ENCODE measurements around the gene PTX4. TPM values are rescaled to one million over a fixed set of nuclear protein-coding genes. Genes with fewer than 3 reads are reported as not detected.
A peak's percentile ranks its signal among the peaks of the same experiment; 100 is the strongest.

The PTX4 gene
- total and polyA plus RNA-seq, 5 donors from 2014 or later = not detected

- Histone ChIP-seq H3K27ac (ENCODE audit: insufficient read depth, low read length, poor library complexity, severe bottlenecking) (no peak overlapping the region), H3K4me1 (ENCODE audit: control insufficient read depth, insufficient read depth, low read length, poor library complexity, severe bottlenecking) (no peaks in the 10 kb centered on the region), H3K9me3 (ENCODE audit: control insufficient read depth in 2 of 2, low read length in 2 of 2) (no peaks in the 10 kb centered on the region), H3K36me3 (ENCODE audit: control insufficient read depth, insufficient read depth, low read length) (peaks cover 12% of the 10 kb centered on the region), H3K4me3 (ENCODE audit: low read depth, low read length) (no peak overlapping the region), H3K27me3 (ENCODE audit: control insufficient read depth, insufficient read depth, low read length) (no peaks in the 10 kb centered on the region)
- Mint-ChIP-seq H3K27me3 (no peaks in the 10 kb centered on the region), H3K4me1 (no peaks in the 10 kb centered on the region), H3K27ac (no peak overlapping the region), H3K9me3 (no peaks in the 10 kb centered on the region), H3K4me3 (no peak overlapping the region), H3K36me3 (no peaks in the 10 kb centered on the region)
- ATAC-seq (ENCODE audit: low read depth in 2 of 2) (no peak), DNase-seq (no peak)
Measured at GRCh38 chr16:1502092-1503004, 13.6 kb upstream of the PTX4 start.

GRCh38 chr16:1501630-1502029, 12.9 kb upstream of the PTX4 start:
- Histone ChIP-seq H3K4me3 (ENCODE audit: low read depth, low read length) (no peak overlapping the region), H3K9me3 (ENCODE audit: control insufficient read depth in 2 of 2, low read length in 2 of 2) (no peaks in the 10 kb centered on the region), H3K27me3 (ENCODE audit: control insufficient read depth, insufficient read depth, low read length) (no peaks in the 10 kb centered on the region), H3K4me1 (ENCODE audit: control insufficient read depth, insufficient read depth, low read length, poor library complexity, severe bottlenecking) (no peaks in the 10 kb centered on the region), H3K27ac (ENCODE audit: insufficient read depth, low read length, poor library complexity, severe bottlenecking) (no peak overlapping the region), H3K36me3 (ENCODE audit: control insufficient read depth, insufficient read depth, low read length) (peaks cover 12% of the 10 kb centered on the region)
- H3K4me1 Mint-ChIP-seq = peaks cover 0 to 3% (median 0%) of the 10 kb centered on the region in 4 donors
- no peak overlapping the region for H3K4me3 Mint-ChIP-seq
- no peaks in the 10 kb centered on the region for H3K9me3 Mint-ChIP-seq
- no peak overlapping the region for H3K27ac Mint-ChIP-seq
- DNase-seq (no peak), ATAC-seq (ENCODE audit: low read depth in 2 of 2) (no peak)
- H3K36me3 Mint-ChIP-seq = no peaks in the 10 kb centered on the region
- no peaks in the 10 kb centered on the region for H3K27me3 Mint-ChIP-seq

- H3K9me3 ChIP-seq (ENCODE audit: control insufficient read depth in 2 of 2, low read length in 2 of 2) = no peaks in the 10 kb centered on the region
- DNase-seq (no peak), ATAC-seq (ENCODE audit: low read depth in 2 of 2) (no peak)
- H3K27me3 ChIP-seq (ENCODE audit: control insufficient read depth, insufficient read depth, low read length) = no peaks in the 10 kb centered on the region
- no peaks in the 10 kb centered on the region for H3K27me3 Mint-ChIP-seq
- H3K4me1 ChIP-seq (ENCODE audit: control insufficient read depth, insufficient read depth, low read length, poor library complexity, severe bottlenecking) = no peaks in the 10 kb centered on the region
- no peak overlapping the region for H3K27ac Mint-ChIP-seq
- H3K4me3 ChIP-seq (ENCODE audit: low read depth, low read length) = no peak overlapping the region
- H3K9me3 Mint-ChIP-seq = no peaks in the 10 kb centered on the region
- peaks cover 12% of the 10 kb centered on the region for H3K36me3 ChIP-seq (ENCODE audit: control insufficient read depth, insufficient read depth, low read length)
- peaks cover 0 to 4% (median 0%) of the 10 kb centered on the region in 4 donors for H3K4me1 Mint-ChIP-seq
- H3K27ac ChIP-seq (ENCODE audit: insufficient read depth, low read length, poor library complexity, severe bottlenecking) = no peak overlapping the region
- H3K4me3 Mint-ChIP-seq = no peak overlapping the region
- no peaks in the 10 kb centered on the region for H3K36me3 Mint-ChIP-seq
Measured at GRCh38 chr16:1500465-1501150, 11.9 kb upstream of the PTX4 start.

- DNase-seq (no peak), ATAC-seq (ENCODE audit: low read depth in 2 of 2) (no peak)
- no peak overlapping the region for H3K27ac ChIP-seq (ENCODE audit: insufficient read depth, low read length, poor library complexity, severe bottlenecking)
- H3K27me3 ChIP-seq (ENCODE audit: control insufficient read depth, insufficient read depth, low read length) = no peaks in the 10 kb centered on the region
- Mint-ChIP-seq H3K4me1 (peaks cover 0 to 4% (median 0%) of the 10 kb centered on the region in 4 donors), H3K27me3 (no peaks in the 10 kb centered on the region), H3K36me3 (no peaks in the 10 kb centered on the region), H3K27ac (no peak overlapping the region), H3K4me3 (no peak overlapping the region), H3K9me3 (no peaks in the 10 kb centered on the region)
- peaks cover 12% of the 10 kb centered on the region for H3K36me3 ChIP-seq (ENCODE audit: control insufficient read depth, insufficient read depth, low read length)
- no peaks in the 10 kb centered on the region for H3K9me3 ChIP-seq (ENCODE audit: control insufficient read depth in 2 of 2, low read length in 2 of 2)
- no peaks in the 10 kb centered on the region for H3K4me1 ChIP-seq (ENCODE audit: control insufficient read depth, insufficient read depth, low read length, poor library complexity, severe bottlenecking)
- no peak overlapping the region for H3K4me3 ChIP-seq (ENCODE audit: low read depth, low read length)
Measured at GRCh38 chr16:1499756-1500464, 11.2 kb upstream of the PTX4 start.

GRCh38 chr16:1498899-1499676, 10.3 kb upstream of the PTX4 start:
- H3K36me3 Mint-ChIP-seq = no peaks in the 10 kb centered on the region
- H3K9me3 Mint-ChIP-seq = no peaks in the 10 kb centered on the region
- peak overlapping the region in 1 of 4 donors; percentile 15 for H3K4me3 Mint-ChIP-seq
- Histone ChIP-seq H3K36me3 (ENCODE audit: control insufficient read depth, insufficient read depth, low read length) (peaks cover 12% of the 10 kb centered on the region), H3K27me3 (ENCODE audit: control insufficient read depth, insufficient read depth, low read length) (no peaks in the 10 kb centered on the region), H3K9me3 (ENCODE audit: control insufficient read depth in 2 of 2, low read length in 2 of 2) (no peaks in the 10 kb centered on the region), H3K27ac (ENCODE audit: insufficient read depth, low read length, poor library complexity, severe bottlenecking) (no peak overlapping the region), H3K4me1 (ENCODE audit: control insufficient read depth, insufficient read depth, low read length, poor library complexity, severe bottlenecking) (peaks cover 5% of the 10 kb centered on the region), H3K4me3 (ENCODE audit: low read depth, low read length) (no peak overlapping the region)
- no peak for ATAC-seq (ENCODE audit: low read depth in 2 of 2)
- H3K27me3 Mint-ChIP-seq = no peaks in the 10 kb centered on the region
- DNase-seq = no peak
- peaks cover 0 to 7% (median 0%) of the 10 kb centered on the region in 4 donors for H3K4me1 Mint-ChIP-seq
- no peak overlapping the region for H3K27ac Mint-ChIP-seq

GRCh38 chr16:1497014-1497598, 8.4 kb upstream of the PTX4 start:
- peaks cover 20% of the 10 kb centered on the region for H3K4me1 ChIP-seq (ENCODE audit: control insufficient read depth, insufficient read depth, low read length, poor library complexity, severe bottlenecking)
- H3K9me3 ChIP-seq (ENCODE audit: control insufficient read depth in 2 of 2, low read length in 2 of 2) = no peaks in the 10 kb centered on the region
- Mint-ChIP-seq H3K9me3 (no peaks in the 10 kb centered on the region), H3K4me1 (peaks cover 5 to 18% (median 7%) of the 10 kb centered on the region in 4 donors), H3K27ac (no peak overlapping the region), H3K27me3 (no peaks in the 10 kb centered on the region), H3K36me3 (no peaks in the 10 kb centered on the region), H3K4me3 (no peak overlapping the region)
- H3K27me3 ChIP-seq (ENCODE audit: control insufficient read depth, insufficient read depth, low read length) = no peaks in the 10 kb centered on the region
- H3K4me3 ChIP-seq (ENCODE audit: low read depth, low read length) = no peak overlapping the region
- no peak for ATAC-seq (ENCODE audit: low read depth in 2 of 2)
- DNase-seq = no peak
- H3K27ac ChIP-seq (ENCODE audit: insufficient read depth, low read length, poor library complexity, severe bottlenecking) = no peak overlapping the region
- peaks cover 4% of the 10 kb centered on the region for H3K36me3 ChIP-seq (ENCODE audit: control insufficient read depth, insufficient read depth, low read length)

GRCh38 chr16:1496464-1496863, 7.7 kb upstream of the PTX4 start:
- H3K4me3 ChIP-seq (ENCODE audit: low read depth, low read length) = no peak overlapping the region
- H3K9me3 ChIP-seq (ENCODE audit: control insufficient read depth in 2 of 2, low read length in 2 of 2) = no peaks in the 10 kb centered on the region
- no peaks in the 10 kb centered on the region for H3K27me3 ChIP-seq (ENCODE audit: control insufficient read depth, insufficient read depth, low read length)
- no peak for DNase-seq
- H3K36me3 Mint-ChIP-seq = no peaks in the 10 kb centered on the region
- H3K9me3 Mint-ChIP-seq = no peaks in the 10 kb centered on the region
- peaks cover 20% of the 10 kb centered on the region for H3K4me1 ChIP-seq (ENCODE audit: control insufficient read depth, insufficient read depth, low read length, poor library complexity, severe bottlenecking)
- no peaks in the 10 kb centered on the region for H3K36me3 ChIP-seq (ENCODE audit: control insufficient read depth, insufficient read depth, low read length)
- no peak for ATAC-seq (ENCODE audit: low read depth in 2 of 2)
- no peaks in the 10 kb centered on the region for H3K27me3 Mint-ChIP-seq
- peak overlapping the region in 1 of 4 donors; percentile 56 for H3K4me3 Mint-ChIP-seq
- no peak overlapping the region for H3K27ac ChIP-seq (ENCODE audit: insufficient read depth, low read length, poor library complexity, severe bottlenecking)
- peaks cover 5 to 20% (median 7%) of the 10 kb centered on the region in 4 donors for H3K4me1 Mint-ChIP-seq
- H3K27ac Mint-ChIP-seq = peak overlapping the region in 1 of 3 donors; percentile 56

Measured in CD4-positive, CD25-positive, alpha-beta regulatory T cell (primary cell).